ENCODE results near the gene TTC7B.

DNA sequence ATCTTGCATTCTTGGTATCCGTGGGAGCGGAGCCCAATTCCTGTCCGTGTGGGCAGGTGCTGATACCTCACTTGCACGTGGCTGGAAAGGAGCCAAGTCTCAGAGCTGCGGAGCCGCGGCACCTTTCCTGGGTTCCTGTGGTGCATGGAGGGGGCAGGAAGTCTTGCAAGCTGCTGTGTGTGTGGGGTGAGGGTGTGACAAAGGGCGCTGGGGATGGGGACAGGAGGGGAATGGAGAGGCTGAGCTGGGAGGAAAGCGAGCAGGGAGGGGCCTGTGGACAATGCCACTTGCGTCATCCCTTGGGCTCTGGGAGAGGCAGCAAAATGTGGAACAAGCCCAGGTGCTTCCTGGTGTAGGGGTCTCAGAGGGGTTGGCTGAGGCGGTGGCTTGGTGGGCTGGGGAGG lies 332.7 kb downstream of the TTC7B start:
- TF ChIP-seq, protein P1, sequence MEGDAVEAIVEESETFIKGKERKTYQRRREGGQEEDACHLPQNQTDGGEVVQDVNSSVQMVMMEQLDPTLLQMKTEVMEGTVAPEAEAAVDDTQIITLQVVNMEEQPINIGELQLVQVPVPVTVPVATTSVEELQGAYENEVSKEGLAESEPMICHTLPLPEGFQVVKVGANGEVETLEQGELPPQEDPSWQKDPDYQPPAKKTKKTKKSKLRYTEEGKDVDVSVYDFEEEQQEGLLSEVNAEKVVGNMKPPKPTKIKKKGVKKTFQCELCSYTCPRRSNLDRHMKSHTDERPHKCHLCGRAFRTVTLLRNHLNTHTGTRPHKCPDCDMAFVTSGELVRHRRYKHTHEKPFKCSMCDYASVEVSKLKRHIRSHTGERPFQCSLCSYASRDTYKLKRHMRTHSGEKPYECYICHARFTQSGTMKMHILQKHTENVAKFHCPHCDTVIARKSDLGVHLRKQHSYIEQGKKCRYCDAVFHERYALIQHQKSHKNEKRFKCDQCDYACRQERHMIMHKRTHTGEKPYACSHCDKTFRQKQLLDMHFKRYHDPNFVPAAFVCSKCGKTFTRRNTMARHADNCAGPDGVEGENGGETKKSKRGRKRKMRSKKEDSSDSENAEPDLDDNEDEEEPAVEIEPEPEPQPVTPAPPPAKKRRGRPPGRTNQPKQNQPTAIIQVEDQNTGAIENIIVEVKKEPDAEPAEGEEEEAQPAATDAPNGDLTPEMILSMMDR (IDR thresholded peaks at IDR 0.05): no peak
- TF ChIP-seq POLR2A (IDR thresholded peaks at IDR 0.05): no peak
